Measurements from ENCODE around the gene DOCK8.
"Not testable (repeated sequence)": the region's sequence is repeated elsewhere in the genome, so short reads cannot be mapped to it uniquely, and the experiment has no call there.

The DOCK8 gene

DNA sequence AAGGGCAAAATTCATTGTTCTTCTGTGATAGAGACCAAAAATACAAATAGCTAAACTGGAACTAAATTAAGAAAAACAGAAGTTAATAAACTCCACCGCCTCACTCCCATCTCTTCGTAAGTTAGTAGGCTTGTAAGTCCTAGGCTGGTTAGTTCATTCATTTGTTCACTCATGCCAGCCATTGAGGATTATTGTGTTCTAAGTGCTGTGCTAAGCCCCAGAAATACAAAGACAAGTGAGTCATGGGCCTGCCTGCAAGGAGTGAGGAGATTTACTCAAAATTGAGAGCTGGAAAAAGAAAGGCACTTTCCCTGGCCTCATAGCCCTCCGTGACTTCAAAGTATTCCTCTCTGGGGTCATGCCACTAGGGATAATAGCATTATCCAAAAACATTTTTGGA lies 8.5 kb downstream of the DOCK8 start:
- no peak overlapping the region for H3K4me3 ChIP-seq (ENCODE audit: low read length)
- no peak for DNase-seq (ENCODE audit: low read depth, low spot score)

DNA sequence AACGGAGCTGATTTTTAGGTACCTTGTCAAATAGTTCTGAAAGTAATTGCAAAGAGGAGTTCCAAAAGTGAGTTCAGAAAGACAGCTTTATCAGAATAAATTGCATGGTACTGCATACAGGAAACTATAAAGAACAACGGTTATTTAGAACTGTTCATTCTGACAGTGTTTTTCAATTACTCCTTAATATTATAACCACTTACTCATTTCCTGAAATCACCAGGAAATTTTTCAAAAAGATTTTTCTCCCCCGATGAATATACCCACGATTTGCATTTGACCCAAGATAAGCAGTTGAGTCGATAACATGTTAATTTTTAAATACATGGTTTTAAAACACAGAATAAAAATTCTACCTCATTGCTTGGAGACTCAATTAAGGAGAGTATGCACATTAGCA lies 9.4 kb downstream of the DOCK8 start:
- H3K4me3 ChIP-seq (ENCODE audit: low read length) = no peak overlapping the region
- no peak for DNase-seq (ENCODE audit: low read depth, low spot score)

GRCh38 chr9:224582-225520 lies 10.2 kb downstream of the DOCK8 start:
- H3K4me3 ChIP-seq (ENCODE audit: low read length) = no peak overlapping the region
- DNase-seq (ENCODE audit: low read depth, low spot score) = no peak

DNA sequence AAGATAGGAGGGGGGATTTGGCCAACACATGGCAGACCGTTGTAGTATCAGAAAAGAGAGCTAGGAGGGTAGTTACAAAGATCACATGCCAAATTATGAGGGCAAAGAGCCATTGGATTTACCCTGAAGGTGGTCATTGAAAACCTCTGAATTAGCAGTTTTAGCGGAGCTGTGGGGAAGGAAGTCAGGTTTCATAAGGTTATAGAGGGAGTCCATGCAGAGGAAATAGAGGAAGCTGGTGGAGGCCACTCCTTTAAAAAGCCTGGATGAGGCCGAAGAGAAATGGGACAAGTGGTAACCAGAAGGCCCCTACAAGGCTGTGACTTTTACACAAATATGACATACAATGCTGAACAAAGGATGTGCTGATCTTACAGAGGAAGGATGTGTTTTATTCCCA lies 13.2 kb downstream of the DOCK8 start:
- no peak overlapping the region for H3K4me3 ChIP-seq (ENCODE audit: low read length)
- no peak for DNase-seq (ENCODE audit: low read depth, low spot score)

- DNase-seq (ENCODE audit: low read depth, low spot score) = no peak
Observed at GRCh38 chr9:228929-229695, 14.4 kb downstream of the DOCK8 start.

GRCh38 chr9:231625-232024 lies 17.0 kb downstream of the DOCK8 start:
- H3K4me3 ChIP-seq (ENCODE audit: low read length); DNase-seq (ENCODE audit: low read depth, low spot score): not testable (repeated sequence)

More at GRCh38 chr9:228929-229695, 14.4 kb downstream of the DOCK8 start:
- H3K4me3 ChIP-seq (ENCODE audit: low read length) = no peak overlapping the region

DNA sequence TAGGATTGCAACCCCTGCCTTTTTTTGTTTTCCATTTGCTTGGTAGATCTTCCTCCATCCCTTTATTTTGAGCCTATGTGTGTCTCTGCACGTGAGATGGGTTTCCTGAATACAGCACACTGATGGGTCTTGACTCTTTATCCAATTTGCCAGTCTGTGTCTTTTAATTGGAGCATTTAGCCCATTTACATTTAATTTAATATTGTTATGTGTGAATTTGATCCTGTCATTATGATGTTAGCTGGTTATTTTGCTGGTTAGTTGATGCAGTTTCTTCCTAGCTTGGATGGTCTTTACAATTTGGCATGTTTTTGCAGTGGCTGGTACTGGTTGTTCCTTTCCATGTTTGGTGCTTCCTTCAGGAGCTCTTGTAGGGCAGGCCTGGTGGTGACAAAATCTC lies 19.0 kb downstream of the DOCK8 start:
- not testable (repeated sequence) for DNase-seq (ENCODE audit: low read depth, low spot score); H3K4me3 ChIP-seq (ENCODE audit: low read length)

GRCh38 chr9:237141-237857 lies 22.6 kb downstream of the DOCK8 start:
- H3K4me3 ChIP-seq (ENCODE audit: low read length) = no peak overlapping the region
- no peak for DNase-seq (ENCODE audit: low read depth, low spot score)

DNA sequence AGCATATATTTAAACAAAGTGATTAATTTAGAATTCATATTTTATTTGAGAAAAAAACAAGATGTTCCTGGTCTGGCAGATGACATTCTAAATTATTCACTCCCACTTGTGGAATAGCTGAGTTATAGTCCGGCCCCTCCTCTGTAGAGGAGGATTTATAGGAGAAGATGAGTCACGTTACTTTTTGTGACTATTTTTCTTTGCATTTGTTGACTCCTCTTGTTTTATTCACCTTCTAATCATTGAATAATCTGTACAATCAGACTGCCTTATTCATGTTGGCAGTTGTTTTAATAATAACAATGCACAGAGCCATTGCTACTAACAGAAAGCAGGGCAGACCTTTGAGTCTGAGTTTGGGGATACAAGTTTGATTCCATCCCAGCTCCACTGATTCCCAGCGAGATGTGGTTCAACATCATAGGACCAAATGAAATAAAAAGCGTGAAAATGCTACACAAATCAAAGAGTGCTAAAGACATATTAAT lies 23.2 kb downstream of the DOCK8 start:
- no peak overlapping the region for H3K4me3 ChIP-seq (ENCODE audit: low read length)
- no peak for DNase-seq (ENCODE audit: low read depth, low spot score)

- no peak for DNase-seq (ENCODE audit: low read depth, low spot score)
- no peak overlapping the region for H3K4me3 ChIP-seq (ENCODE audit: low read length)
Observed at GRCh38 chr9:242461-243080, 27.9 kb downstream of the DOCK8 start.

DNA sequence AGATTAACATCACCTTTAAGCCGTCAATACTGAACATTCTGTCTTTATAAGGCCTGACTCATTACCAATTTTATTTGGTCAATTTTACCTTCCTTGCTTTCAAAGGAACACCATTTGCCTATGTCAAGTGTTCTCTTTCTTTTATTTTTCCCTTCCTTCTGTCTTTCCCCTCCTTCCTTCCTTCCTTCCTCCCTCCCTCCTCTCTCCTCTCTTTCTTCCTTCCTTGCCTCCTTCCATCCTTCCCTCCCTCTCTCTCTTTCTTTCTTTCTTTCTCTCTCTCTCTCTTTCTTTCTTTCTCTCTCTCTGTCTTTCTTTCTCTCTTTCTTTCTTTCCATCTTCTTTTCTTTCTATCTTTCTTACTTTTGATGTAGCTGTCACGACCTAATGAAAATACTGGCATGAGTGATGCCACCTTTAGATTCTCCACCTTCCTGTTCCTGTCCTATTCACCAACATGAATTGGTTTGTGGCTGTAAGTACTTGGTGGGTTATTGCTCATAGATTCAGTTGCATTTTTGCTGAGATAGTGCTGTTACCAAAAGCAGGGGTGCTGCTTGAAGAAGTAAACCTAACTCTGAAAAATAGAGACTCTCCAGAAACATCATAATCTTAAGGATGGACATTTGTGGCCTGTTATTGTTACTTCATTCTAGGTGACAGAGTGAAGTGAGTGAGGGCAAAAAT lies 33.8 kb downstream of the DOCK8 start:
- no peak overlapping the region for H3K4me3 ChIP-seq (ENCODE audit: low read length)
- no peak for DNase-seq (ENCODE audit: low read depth, low spot score)

DNA sequence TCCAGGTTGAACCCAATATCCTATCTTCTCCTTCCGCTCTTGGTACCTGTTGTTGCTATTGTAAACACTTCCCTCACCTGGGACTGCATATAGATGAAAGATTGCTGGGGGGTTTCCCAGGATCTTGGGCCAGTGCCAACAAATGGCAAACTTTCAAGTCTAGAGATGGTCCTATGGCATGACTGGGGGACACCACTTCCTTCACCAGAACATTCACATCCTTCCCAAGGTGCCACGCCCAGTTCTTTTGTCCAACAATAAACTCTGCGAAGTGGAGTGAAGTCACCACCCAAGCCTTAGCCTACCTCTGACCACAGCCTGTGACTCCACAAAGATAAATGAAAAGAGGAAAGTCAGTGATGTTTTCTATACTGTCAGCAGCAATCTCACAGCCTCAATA lies 34.4 kb downstream of the DOCK8 start:
- no peak overlapping the region for H3K4me3 ChIP-seq (ENCODE audit: low read length)
- no peak for DNase-seq (ENCODE audit: low read depth, low spot score)

- no peak for DNase-seq (ENCODE audit: low read depth, low spot score)
Observed at GRCh38 chr9:250039-250438, 35.4 kb downstream of the DOCK8 start.

DNA sequence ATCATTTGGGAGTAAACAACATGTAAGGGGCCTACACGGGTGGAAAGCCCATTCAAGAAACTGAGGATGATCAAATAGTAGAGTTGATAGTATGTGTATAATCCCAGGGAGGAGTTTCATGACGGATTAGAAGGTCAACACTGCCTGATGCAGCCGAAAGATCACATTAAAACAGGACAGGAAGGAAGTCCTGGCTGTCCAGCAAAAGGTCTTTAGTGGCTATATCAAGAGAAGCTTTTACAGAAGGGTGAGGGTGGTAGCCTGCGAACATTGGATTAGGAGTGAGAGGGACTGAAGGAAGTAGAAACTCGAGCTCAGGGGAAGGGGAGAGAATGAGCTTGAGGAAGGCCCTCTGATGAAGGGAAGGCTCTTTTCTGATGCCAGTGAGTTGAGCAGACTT lies 36.0 kb downstream of the DOCK8 start:
- no peak overlapping the region for H3K4me3 ChIP-seq (ENCODE audit: low read length)
- DNase-seq (ENCODE audit: low read depth, low spot score) = no peak

More at GRCh38 chr9:250039-250438, 35.4 kb downstream of the DOCK8 start:
- no peak overlapping the region for H3K4me3 ChIP-seq (ENCODE audit: low read length)

GRCh38 chr9:251398-251797 lies 36.7 kb downstream of the DOCK8 start:
- no peak for DNase-seq (ENCODE audit: low read depth, low spot score)
- H3K4me3 ChIP-seq (ENCODE audit: low read length) = no peak overlapping the region

- no peak for DNase-seq (ENCODE audit: low read depth, low spot score)
- H3K4me3 ChIP-seq (ENCODE audit: low read length) = no peak overlapping the region
Observed at GRCh38 chr9:253539-253938, 38.9 kb downstream of the DOCK8 start.

GRCh38 chr9:254516-254915 lies 39.9 kb downstream of the DOCK8 start:
- no peak overlapping the region for H3K4me3 ChIP-seq (ENCODE audit: low read length)
- no peak for DNase-seq (ENCODE audit: low read depth, low spot score)

GRCh38 chr9:257957-258356 lies 43.3 kb downstream of the DOCK8 start:
- no peak for DNase-seq (ENCODE audit: low read depth, low spot score)
- H3K4me3 ChIP-seq (ENCODE audit: low read length) = no peak overlapping the region
